K562 (cell line): ENCODE data around the gene PALMD.

Experiments
- CTCF ChIP-seq, 3 experiments: IDR thresholded peaks in 2 of 3; conservative IDR thresholded peaks in 1 of 3; 2 replicates each; pipeline ENCODE4 v1.5.1; 2011 to 2012; ENCODE audit warnings: low read length in 3 of 3, mild to moderate bottlenecking in 3 of 3, control low read depth in 2 of 3, improper control_type of control experiment in 1 of 3, inconsistent platforms in 1 of 3, low read depth in 1 of 3, mixed read lengths in 1 of 3, moderate library complexity in 1 of 3; ENCODE audit not compliant: insufficient read depth in 2 of 3
- EP300 ChIP-seq: IDR thresholded peaks from 2 replicates; pipeline ENCODE4 v1.6.1; 2012; ENCODE audit warnings: low read length, improper control_type of control experiment
- GATAD2A ChIP-seq: fragments of 450-650 bp; IDR thresholded peaks from 2 replicates; pipeline ENCODE4 v1.6.1; 2017
- JUN ChIP-seq, 2 experiments: sonication (generic) in 1 of 2; formaldehyde crosslinking in 1 of 2; IDR thresholded peaks; 2 replicates each; pipeline versions ENCODE4 v1.6.1 to v1.8.0; 2012 to 2022; ENCODE audit warnings: borderline replicate concordance in 2 of 2, mild to moderate bottlenecking in 2 of 2, improper control_type of control experiment in 1 of 2, low read depth in 1 of 2, low read length in 1 of 2, missing genetic modification reagents in 1 of 2
- MEIS2 ChIP-seq: fragments of 450-650 bp; IDR thresholded peaks from 2 replicates; pipeline ENCODE4 v1.6.1; 2014; ENCODE audit warnings: mild to moderate bottlenecking; ENCODE audit not compliant: partially characterized antibody
- POLR2A ChIP-seq: fragments of 450-650 bp; conservative IDR thresholded peaks from 2 replicates; pipeline ENCODE4 v1.6.1; 2016
- SP1 ChIP-seq: sonication (generic); formaldehyde crosslinking; IDR thresholded peaks from 2 replicates; pipeline ENCODE4 v1.8.1; 2022; ENCODE audit warnings: mild to moderate bottlenecking, missing genetic modification reagents
- TAF1 ChIP-seq: IDR thresholded peaks from 2 replicates; pipeline ENCODE4 v1.6.1; 2011; ENCODE audit warnings: mild to moderate bottlenecking, low read length, moderate library complexity; ENCODE audit not compliant: insufficient read depth, control insufficient read depth, severe bottlenecking; ENCODE audit errors: extremely low read depth
- ZBED1 ChIP-seq: IDR thresholded peaks from 2 replicates; pipeline ENCODE4 v1.6.1; 2014
- TF ChIP-seq, protein P1 (sequence below): sonication (generic); formaldehyde crosslinking; IDR thresholded peaks from 2 replicates; pipeline ENCODE4 v1.8.1; 2023; ENCODE audit warnings: mild to moderate bottlenecking, missing genetic modification reagents
- TF ChIP-seq, protein P2 (sequence below): sonication (generic); formaldehyde crosslinking; IDR thresholded peaks from 2 replicates; pipeline ENCODE4 v1.5.0; 2020; ENCODE audit warnings: missing genetic modification reagents

DNA sequence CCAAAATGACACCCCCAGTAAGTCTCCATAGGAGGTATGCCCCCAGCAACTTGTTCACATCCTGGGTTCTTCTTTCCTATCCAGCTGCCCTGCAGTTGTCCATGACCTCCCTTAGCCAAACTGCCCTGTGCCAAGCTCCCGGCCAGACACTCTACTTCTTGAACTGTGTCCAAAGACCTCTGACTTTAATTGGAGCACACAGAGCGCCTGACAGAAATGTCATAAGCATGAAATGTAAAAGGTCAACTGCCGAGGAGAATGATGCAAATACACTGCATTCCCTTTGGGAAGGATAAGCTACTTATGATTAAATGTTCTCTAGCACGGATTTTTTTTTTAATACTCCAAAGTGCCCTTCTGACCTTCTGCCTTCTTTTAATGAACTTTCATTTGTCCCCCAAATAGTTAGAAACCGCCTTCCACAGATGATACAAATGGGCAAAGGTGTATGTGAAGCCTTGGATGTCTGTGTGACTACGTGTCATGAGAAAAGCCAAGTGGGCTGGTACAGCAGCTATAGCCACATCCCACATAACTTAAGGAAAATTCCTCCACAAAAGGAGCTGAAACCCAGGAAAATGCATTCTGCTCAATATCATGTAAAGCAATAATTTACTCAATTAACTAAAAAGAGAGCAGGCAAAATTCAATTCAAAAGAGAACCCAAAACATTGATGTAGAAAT is 26.8 kb downstream of the PALMD start:
- no peak for TF ChIP-seq EP300
- TF ChIP-seq POLR2A, result no peak
- TF ChIP-seq ZBED1, result no peak
- TF ChIP-seq TAF1, result no peak
- TF ChIP-seq, protein P1, sequence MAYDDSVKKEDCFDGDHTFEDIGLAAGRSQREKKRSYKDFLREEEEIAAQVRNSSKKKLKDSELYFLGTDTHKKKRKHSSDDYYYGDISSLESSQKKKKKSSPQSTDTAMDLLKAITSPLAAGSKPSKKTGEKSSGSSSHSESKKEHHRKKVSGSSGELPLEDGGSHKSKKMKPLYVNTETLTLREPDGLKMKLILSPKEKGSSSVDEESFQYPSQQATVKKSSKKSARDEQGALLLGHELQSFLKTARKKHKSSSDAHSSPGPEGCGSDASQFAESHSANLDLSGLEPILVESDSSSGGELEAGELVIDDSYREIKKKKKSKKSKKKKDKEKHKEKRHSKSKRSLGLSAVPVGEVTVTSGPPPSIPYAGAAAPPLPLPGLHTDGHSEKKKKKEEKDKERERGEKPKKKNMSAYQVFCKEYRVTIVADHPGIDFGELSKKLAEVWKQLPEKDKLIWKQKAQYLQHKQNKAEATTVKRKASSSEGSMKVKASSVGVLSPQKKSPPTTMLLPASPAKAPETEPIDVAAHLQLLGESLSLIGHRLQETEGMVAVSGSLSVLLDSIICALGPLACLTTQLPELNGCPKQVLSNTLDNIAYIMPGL, result no peak
- TF ChIP-seq, protein P2, sequence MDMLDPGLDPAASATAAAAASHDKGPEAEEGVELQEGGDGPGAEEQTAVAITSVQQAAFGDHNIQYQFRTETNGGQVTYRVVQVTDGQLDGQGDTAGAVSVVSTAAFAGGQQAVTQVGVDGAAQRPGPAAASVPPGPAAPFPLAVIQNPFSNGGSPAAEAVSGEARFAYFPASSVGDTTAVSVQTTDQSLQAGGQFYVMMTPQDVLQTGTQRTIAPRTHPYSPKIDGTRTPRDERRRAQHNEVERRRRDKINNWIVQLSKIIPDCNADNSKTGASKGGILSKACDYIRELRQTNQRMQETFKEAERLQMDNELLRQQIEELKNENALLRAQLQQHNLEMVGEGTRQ, result no peak
- no peak for TF ChIP-seq SP1 (CRISPR knock-in tag)
- TF ChIP-seq GATAD2A, result no peak
- no peak for TF ChIP-seq MEIS2
- no peak for TF ChIP-seq JUN (IDR thresholded peaks at IDR 0.05; ENCODE audit: borderline replicate concordance, low read depth, low read length)
- no peak for TF ChIP-seq JUN (CRISPR knock-in tag; IDR thresholded peaks at IDR 0.05; ENCODE audit: borderline replicate concordance)
- no peak for TF ChIP-seq CTCF (IDR thresholded peaks at IDR 0.05 in 2 of 3, conservative IDR thresholded peaks at IDR 0.05 in 1 of 3; ENCODE audit: insufficient read depth in 2 of 3, low read depth in 1 of 3, low read length in 3 of 3)
